ENCODE data around the gene PKNOX2.

The PKNOX2 gene

DNA sequence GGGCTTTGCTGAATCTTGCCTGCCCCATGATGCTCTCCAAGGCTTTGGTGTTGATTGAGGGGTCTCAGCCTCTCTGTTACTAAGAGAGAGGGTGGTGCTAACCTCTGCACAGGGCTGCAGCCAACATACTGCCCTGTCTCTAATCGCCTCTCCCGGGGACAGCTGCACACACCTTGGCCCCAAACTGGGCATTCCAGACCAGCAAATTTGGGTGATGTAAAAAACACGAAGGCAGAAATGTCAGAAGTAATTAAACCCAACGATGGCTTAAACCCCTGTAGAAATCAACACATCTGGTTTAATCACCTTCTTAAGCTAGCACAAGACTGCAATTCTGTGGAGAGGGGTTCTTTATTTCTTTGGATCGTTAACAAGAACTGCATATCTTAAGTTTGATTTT is 215.0 kb downstream of the PKNOX2 start:
- TF ChIP-seq GATA1 (IDR thresholded peaks at IDR 0.05; ENCODE audit: low read depth, low read length) (no peak), POLR2A (IDR thresholded peaks at IDR 0.05; ENCODE audit: low read length) (no peak)
- no peak for DNase-seq

DNA sequence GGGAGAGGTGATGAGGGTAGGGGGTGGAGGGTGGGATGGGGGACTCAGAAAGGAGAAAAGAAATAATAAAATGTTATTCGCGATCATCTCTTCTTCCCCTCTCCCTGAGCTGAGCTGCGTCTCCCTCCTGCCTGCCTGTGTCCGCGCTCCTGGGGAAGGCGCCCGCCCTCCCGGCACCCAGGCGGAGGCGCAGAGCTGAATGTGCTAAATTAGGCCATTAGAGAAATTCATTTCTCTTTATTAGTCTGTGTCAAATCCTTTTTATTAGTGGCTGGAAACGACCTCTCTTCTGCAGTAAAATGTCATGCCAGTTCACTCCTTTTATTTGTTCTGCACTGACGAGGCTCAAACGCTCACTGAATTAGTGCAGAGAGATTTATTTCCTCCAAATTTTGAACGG is 215.4 kb downstream of the PKNOX2 start:
- no peak for DNase-seq
- no peak for TF ChIP-seq POLR2A (IDR thresholded peaks at IDR 0.05; ENCODE audit: low read length)
- no peak for TF ChIP-seq GATA1 (IDR thresholded peaks at IDR 0.05; ENCODE audit: low read depth, low read length)

DNA sequence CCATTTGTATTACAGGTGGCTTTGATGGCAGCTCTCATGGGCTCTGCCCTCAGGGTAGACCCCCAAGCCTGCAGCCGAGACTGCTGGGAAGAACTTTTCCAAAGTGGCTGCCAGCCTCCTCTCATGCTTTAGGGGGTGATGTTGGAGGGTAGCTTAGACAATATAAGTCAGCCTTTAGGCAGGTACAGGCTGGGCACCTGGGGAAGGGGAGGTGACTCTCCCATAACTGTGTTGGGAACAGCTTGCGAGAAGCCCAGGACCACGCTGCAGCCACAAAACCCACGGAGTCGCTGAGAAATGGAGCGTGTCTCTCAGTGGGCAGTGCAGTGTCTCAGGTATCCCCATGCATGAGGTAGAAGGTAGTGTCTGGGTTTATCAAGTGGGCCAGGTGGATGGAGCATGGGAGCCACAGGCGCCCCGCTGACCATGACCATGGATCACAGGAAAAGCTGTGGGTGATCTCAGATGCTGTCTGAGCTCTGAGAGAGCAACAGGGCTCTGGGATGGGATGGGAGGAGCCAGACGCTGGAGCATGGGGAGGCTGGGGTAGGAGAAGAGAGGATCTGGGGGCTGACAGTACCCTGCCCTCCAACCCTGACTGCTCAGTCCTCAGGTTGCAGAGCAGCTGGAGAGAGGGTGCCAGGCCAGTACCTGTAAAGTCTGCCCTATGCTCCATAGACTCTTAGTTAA is 216.3 kb downstream of the PKNOX2 start:
- no peak for DNase-seq
- no peak for TF ChIP-seq POLR2A (IDR thresholded peaks at IDR 0.05; ENCODE audit: low read length)
- TF ChIP-seq GATA1 (IDR thresholded peaks at IDR 0.05; ENCODE audit: low read depth, low read length) = no peak

DNA sequence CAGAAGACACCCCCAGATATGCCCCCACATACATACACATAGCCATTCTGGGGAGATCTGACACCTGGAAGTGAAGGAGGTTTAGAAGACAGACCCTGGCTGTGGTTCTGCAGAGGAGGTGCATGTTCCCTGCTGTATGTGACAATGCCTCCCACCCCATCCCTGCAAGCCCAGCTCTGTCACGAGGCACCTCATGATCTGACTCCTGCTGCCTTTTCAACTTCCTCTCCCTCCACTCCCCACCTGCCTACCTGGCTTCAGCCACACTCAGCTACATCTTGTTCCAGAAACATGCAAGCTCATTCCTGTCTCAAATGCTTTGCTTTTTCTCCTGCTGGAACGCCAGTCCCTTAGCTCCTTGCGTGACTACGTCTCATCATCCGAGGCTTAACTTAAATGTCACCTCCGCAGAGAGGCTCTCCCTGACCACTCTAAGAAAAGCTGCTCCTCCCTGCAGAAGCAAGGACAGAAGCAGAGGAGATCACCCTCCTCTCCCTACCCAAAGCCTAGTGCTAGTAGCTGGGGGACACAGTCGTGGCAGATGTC is 217.0 kb downstream of the PKNOX2 start:
- TF ChIP-seq GATA1 (IDR thresholded peaks at IDR 0.05; ENCODE audit: low read depth, low read length) = no peak
- no peak for TF ChIP-seq POLR2A (IDR thresholded peaks at IDR 0.05; ENCODE audit: low read length)
- no peak for DNase-seq

DNA sequence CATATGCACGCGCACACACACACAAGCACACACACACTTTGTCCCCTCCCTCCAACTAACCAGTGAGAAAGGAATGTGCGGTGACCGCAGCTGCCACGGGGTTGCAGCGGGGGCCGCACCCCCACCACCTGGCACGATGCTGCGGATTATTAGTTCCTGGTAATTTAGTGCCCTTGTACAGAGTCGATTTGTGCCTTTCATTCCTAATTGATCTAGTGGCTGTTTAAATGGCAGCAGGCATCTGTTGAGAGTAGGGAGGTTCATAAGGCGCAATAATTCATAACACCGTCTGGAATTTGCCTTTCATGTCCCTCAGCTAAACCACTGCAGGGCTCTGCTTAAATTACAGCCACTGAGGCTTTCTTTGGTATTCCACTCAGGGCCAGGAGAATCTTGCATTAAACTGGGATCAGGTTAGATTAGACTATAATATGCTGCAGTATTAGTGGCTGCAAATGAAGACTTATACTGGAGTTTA is 217.8 kb downstream of the PKNOX2 start:
- no peak for DNase-seq
- no peak for TF ChIP-seq POLR2A (IDR thresholded peaks at IDR 0.05; ENCODE audit: low read length)
- TF ChIP-seq GATA1 (IDR thresholded peaks at IDR 0.05; ENCODE audit: low read depth, low read length) = no peak

DNA sequence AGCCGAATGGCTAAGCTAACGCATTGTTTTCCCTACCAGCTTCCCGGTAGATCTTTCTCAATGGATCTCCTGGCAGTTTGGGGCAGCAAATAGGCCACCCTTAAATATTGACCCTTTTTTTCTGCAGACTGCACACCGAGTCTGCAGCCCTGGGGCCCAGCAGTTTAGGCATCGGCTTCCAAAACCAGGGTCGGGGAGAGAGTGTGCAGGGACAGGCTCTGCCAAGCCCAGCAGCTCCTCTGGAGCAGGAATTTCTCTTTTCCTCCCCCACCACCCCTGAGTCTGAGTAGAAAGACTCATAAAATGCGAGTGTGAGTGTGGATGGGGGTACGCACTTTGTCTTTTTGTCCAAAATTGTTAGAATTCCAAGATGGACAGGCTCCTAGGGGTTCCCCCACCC is 218.3 kb downstream of the PKNOX2 start:
- TF ChIP-seq POLR2A (IDR thresholded peaks at IDR 0.05; ENCODE audit: low read length) = no peak
- TF ChIP-seq GATA1 (IDR thresholded peaks at IDR 0.05; ENCODE audit: low read depth, low read length) = no peak
- no peak for DNase-seq

DNA sequence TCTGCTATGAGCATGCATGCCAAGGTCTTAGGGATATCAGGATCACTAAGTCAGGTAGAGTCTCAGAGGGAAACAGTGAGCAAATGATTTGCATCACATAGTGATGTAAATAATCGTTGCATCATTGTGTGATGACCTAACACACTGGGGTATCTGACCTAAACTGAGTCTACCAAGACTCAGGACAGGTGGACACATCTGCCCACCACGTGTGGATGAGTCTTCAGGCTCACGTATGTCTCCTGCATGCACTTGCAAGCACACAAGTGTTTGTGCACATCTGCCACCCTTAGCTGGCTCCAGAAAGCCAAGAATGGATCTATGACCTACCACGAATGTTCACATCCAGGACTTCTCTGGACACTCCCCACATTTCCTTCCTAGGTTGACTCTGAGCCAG is 220.3 kb downstream of the PKNOX2 start:
- no peak for DNase-seq
- TF ChIP-seq POLR2A (IDR thresholded peaks at IDR 0.05; ENCODE audit: low read length) (no peak), GATA1 (IDR thresholded peaks at IDR 0.05; ENCODE audit: low read depth, low read length) (no peak)

DNA sequence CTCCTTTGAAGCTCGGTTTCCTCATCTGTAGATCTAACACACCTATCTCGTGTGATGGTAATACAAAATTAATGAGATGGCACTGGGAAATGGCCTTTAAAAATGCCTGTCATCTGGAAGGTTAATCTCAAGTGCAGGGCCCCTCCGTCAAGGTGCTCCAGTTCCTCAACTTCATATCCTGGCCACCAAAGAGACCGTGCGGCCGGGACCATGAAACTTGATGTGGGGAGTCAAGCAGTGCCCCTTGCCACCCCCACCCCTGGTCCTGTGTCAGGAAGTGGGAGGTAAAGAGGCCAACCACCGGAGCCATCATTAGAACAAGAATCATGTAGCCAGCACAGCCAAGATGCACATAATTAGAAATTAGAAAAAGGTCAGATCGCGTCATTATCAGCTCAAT is 223.3 kb downstream of the PKNOX2 start:
- no peak for DNase-seq
- TF ChIP-seq GATA1 (IDR thresholded peaks at IDR 0.05; ENCODE audit: low read depth, low read length) = no peak
- no peak for TF ChIP-seq POLR2A (IDR thresholded peaks at IDR 0.05; ENCODE audit: low read length)

DNA sequence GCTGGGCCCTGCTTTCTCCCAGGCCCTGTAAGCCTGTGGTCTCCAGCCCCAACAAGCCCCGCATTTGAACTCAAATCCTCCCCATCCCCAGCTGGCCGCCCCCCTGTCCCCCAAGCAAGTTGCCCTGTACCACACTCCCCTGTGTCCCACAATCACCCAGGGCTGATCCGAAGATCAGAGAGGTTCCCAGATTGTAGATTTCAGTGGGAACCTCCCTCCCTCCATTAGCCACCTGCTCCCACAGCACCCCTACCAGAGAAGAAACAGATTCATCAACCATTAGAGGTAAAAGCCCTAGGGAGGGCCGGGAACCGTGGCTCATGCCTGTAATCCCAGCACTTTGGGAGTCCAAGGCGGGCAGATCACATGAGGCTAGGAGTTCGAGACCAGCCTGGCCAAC is 224.1 kb downstream of the PKNOX2 start:
- no peak for DNase-seq

DNA sequence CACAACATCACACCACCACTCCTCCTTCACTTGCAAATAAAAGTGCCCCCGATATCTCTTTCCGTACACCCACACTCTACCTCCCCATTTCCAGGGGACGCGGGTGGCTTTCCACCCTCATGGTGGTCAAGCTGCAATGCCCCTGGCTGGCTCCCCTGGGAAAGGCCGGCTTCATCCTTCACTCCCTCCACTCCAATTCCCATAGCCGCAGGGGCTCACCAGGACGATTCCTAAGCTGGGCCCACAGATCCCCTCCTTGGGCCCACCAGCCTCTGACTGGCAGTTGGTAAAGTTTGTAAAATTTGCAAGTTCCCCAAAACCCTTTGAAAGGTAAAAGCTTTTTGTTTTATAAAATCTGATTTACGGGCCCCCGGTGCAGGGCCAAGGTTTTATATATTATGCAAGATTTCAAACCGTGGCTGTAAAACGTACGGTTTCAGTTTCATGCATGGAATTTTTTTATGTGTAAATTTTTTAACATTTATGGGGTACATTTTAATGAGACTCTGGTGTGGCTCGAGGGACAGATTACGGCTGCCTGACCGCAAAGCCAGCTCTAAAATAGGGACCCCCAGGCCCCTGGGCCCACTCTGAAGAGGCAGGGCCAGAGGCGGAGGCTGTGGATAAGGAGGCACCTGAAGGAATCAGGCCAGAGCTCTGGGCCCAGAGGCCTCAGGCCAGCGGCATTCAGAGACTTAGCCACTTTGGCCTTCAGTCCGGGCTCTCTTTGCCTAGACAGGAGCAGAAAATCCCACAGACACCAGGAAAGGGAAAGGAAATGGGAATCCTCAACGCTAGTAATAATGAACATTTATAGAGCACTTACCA is 225.0 kb downstream of the PKNOX2 start:
- TF ChIP-seq POLR2A (IDR thresholded peaks at IDR 0.05; ENCODE audit: low read length) (no peak), GATA1 (IDR thresholded peaks at IDR 0.05; ENCODE audit: low read depth, low read length) (no peak)
- no peak for DNase-seq

More for the DNA sequence above, 224.1 kb downstream of the PKNOX2 start:
- no peak for TF ChIP-seq GATA1 (IDR thresholded peaks at IDR 0.05; ENCODE audit: low read depth, low read length)
- no peak for TF ChIP-seq POLR2A (IDR thresholded peaks at IDR 0.05; ENCODE audit: low read length)

DNA sequence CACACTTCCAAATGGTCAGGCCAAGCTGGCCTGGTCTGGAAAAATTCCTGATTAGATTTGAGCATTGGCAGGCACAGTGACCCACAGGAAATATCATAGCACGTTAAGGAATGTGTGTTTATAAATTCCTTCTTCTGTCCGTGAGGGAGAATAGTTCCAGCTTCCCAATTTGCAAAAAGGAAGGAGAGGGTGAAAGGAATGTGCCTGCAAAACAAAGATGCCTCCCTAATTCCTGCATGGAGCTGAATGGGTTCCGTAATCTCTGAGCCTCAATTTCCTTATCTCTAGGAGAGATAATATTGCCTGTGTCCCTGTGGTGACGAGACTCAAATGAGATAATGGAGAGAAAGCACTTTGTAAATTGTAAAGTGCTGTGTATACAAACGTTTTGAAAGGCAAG is 226.4 kb downstream of the PKNOX2 start:
- TF ChIP-seq POLR2A (IDR thresholded peaks at IDR 0.05; ENCODE audit: low read length) (no peak), GATA1 (IDR thresholded peaks at IDR 0.05; ENCODE audit: low read depth, low read length) (no peak)
- DNase-seq = no peak

DNA sequence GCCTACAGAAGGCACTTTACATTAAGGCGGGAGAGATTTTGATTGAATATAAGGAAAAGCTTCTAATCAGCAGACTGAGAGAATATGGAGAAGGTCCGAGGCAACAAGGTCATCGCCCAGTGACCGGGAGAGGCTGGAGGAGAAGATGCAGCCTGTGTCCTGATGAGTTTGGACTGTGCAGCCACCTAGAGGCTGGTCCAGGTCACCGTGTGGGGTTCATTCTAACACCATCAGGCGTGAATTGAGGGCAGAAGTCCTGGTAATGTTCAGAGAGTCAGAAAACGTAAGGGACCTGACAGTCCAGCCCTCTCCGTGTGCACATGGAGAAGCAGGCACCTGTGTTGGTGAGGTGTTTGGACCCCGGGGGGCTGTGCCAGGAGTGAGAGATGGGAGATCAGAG is 228.8 kb downstream of the PKNOX2 start:
- DNase-seq = no peak
- TF ChIP-seq GATA1 (IDR thresholded peaks at IDR 0.05; ENCODE audit: low read depth, low read length) (no peak), POLR2A (IDR thresholded peaks at IDR 0.05; ENCODE audit: low read length) (no peak)

DNA sequence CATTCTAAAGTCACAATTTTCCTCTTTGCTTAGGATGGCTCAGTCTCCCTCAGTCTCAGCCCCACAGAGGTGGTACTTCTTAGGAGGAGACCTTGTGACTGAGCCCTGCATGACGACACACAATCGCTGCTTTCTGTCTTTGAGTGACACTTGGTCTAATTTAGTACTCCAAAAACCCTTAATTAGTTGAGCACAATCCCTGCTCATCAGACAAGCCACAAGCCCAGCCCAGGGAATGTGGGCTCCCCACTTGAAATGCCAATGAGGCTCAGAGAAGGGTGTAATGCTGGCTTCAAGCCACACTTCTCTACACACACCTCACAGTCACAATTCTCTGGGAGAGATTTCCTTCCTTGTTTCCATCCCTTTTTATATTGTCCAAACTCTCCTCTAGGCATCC is 229.7 kb downstream of the PKNOX2 start:
- no peak for DNase-seq
- TF ChIP-seq GATA1 (IDR thresholded peaks at IDR 0.05; ENCODE audit: low read depth, low read length) (no peak), POLR2A (IDR thresholded peaks at IDR 0.05; ENCODE audit: low read length) (no peak)

DNA sequence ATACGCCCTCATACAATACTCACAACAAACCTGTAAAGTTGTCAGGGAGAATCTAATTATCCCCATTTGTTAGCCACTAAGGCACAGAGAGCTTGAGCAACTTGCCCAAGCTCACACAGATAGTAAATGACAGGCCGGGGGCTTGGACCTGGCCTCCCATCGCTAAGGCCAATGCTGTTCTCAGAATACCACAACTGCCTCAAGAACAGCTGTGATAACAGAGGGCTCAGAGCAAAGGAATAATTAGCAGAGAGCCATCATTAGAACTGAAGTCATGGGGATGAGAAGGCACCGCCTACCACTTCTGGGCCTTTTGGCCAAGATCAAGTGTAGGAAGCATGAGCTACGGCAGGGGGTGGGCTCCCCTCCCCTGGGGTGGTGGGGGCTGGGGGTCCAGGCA is 232.9 kb downstream of the PKNOX2 start:
- TF ChIP-seq POLR2A (IDR thresholded peaks at IDR 0.05; ENCODE audit: low read length) = no peak
- no peak for TF ChIP-seq GATA1 (IDR thresholded peaks at IDR 0.05; ENCODE audit: low read depth, low read length)

More for the DNA sequence above, 232.9 kb downstream of the PKNOX2 start:
- DNase-seq = no peak
